ENCODE results near the gene SREBF2. TPM values are rescaled to one million over a fixed set of nuclear protein-coding genes. Genes with fewer than 3 reads are reported as not detected.

The SREBF2 gene
- 47.9 and 49.5 TPM in 2 replicates for total RNA-seq

DNA sequence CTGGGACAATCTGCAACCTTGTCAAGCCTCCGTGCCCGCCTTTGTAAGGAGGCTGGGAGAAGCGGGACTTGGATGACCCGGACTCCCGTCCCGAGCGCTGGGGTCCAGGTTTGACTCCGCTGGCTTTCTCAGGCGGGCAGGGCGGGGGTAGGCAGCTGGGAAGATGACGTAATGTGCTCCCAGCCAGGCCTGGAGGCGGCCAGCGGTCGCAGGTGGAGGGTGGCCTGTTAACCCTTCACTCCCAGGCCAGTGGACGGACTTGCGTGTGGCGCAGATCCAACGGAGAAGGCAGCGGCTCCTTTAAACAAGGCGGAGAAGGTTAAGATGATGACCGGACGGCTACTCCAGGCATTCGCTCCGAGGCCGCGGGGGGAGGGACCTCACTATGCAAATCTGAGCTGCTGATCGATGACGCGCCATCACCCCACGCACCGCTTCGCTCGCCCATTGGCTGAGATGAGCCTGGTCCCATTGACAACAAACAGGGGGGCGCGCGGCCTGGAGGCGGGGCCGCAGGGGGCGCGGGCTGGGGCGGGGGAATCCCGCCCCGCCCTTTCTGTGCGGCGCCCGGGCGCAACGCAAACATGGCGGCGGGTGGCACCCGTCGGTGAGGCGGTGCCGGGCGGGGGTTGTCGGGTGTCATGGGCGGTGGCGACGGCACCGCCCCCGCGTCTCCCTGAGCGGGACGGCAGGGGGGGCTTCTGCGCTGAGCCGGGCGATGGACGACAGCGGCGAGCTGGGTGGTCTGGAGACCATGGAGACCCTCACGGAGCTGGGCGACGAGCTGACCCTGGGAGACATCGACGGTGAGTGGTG, at the start of gene SREBF2:
SREBF2 (plus strand) TSS at position 553 of the 816 bp plus-strand sequence; CDS start at position 719, 166 bp downstream.

DNA sequence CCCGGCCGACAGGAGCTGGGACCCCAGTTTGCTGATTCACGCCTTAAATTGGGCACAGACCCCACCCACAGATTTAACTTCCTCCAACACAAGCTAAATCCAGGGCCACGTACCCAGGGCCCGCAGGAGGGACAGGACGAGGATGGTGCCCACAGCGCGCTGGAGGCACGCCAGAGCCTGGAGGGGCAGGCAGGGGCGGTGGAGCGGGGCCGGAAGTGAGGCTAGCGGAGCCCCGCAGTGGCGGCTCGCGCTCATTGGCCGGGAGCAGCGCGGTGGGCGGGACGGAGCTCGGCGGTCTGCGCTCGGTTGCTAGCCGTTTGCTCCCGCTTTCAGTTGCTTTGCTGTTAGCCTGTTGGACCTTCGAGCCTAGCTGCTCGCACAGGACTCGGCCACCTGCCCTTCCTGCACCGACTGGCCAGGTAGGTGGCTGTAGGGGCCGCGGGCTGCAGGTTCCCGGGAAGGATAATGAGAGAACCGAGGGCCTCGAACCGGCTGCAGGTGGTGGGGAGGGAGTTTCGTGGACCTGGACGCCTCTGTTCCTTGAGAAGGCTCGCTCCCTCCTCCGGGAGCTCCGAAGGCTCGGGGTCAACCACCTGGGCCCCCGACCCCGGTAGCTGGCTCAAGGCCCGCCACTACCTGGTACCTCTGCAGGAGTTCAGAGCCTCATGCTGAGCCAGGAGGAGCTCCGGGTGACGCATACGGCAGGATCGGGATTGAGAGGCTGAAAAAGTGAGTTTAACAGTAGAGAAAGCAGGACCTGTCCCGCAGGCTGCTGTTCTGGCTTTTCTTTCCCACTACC, 32.4 kb upstream of the SREBF2 start, which contains the start of gene CCDC134:
CCDC134 (plus strand) TSS at position 332 of the 799 bp plus-strand sequence. CDS start 8,212 bp downstream, outside the sequence.

DNA sequence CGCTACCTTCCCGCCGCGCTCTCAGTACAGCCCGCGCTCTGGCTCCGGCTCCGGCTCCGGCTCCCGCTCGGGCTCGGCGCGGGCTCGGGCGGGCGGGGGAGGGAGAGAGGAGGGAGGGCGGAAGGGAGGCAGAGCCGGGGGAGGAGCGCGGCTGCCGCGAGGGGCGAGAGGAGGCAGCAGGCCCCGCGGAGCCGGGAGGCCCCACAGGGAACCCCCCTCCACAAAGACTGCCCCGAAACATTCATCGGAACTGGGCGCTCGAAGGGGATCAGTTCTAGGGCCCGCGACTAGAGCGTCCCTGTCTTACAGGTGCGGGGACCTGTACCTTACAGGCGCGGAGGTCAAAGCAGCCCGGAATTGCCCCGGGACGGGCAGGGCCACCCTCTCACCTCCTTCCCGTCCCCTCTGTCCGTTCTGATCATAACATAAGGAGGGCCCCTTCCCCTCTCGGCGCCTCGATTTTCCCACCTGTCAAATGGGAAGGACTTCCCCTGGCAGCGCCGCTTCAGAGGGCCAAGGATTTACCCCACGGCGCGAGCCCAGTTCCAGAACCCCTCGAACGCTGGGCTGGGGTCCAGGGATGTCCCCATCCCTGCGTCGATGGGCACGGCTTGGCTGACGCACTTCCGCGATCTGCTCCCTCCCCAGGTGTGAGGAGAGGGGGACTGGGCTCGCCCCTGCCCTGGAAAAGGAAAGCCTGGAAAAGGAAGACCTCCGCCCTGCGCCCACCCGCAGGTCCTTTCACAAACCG, 82.3 kb downstream of the SREBF2 start, which contains the start of gene SHISA8:
SHISA8 (minus strand) TSS at position 40 of the 751 bp plus-strand sequence. CDS start 407 bp downstream, outside the sequence.

DNA sequence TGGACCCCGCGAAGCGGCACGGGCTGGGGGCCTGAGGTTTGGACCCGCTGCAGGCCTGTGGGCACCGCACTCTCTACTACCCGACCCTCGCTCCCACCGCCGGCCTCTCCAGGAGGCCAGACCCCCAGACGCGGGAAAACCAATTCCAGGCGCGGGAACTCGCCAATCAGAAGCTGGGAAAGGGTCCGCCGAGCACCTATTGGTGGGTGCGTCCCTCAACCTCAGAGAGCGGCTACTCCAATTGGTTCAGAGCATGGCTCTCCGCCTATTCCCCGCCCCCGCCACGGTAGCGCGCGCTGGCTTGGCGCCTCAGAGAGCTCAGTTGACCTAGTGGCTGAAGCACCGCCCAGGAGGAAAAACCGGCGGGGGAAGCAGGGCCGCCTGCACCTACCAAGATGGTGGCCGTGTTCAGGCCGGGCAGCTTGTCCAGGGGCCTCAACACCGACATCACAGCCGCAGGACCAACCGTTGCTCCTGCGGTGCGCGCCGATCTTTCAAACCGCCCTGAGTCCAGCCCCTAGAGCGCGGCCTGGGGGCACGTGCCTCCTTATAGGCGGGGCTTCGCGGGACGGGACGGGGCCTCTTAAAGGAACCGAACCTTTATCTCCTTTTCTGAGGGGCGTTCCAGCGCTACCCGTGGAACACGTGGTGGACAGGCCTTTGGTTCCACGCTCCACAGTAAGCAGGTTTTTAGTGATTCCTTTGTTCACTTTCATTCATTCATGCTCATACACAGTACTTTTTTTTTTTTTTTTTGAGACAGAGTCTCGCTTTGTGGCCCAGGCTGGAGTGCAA, 113.9 kb downstream of the SREBF2 start, which contains the start of gene CENPM:
CENPM (minus strand) TSS at position 524 of the 795 bp plus-strand sequence; CDS start at position 448, 76 bp downstream.

DNA sequence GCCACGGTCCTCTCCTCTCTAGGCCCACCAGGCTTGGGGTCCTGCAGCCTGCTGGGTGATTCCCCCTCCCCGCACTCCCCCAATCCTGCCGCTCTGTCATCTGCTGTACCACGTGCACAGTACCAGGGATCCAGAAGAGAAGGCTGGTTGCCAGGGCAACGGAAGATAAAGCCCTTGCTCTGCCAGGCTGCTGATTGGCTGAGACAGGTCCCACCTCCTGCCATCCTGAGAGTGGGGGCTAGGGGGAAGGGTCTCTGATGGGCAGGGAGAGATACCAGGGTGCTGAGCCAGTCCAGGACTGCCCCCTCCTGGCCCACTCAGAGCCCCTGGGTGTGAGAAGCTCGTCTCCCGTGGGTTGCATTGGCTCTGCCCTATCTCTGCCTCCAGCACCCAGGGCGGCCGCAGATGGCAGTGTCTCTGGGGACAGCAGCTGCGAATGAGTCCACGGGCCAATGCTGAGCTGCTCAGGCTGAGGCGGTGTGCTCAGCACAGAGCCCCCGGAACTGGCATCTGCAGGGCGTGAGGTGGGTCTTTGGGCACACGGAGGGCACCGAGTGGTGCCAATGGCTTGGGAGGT, 119.1 kb downstream of the SREBF2 start, which contains the start of gene SMIM45:
SMIM45 (plus strand) TSS at position 253 of the 577 bp plus-strand sequence.

Other genes starting within 250 kb of the SREBF2 start
- 76.2 and 78.2 TPM in 2 replicates for gene PMM1, start 243.3 kb upstream of the SREBF2 start, total RNA-seq
- gene DESI1, start 212.1 kb upstream of the SREBF2 start, total RNA-seq = 19.2 and 50.6 TPM in 2 replicates
- 179 and 183 TPM in 2 replicates for gene XRCC6, start 211.8 kb upstream of the SREBF2 start, total RNA-seq
- 110 and 118 TPM in 2 replicates for gene SNU13, start 144.2 kb upstream of the SREBF2 start, total RNA-seq
- gene MEI1, start 133.6 kb upstream of the SREBF2 start, total RNA-seq = not detected in 2 replicates
- gene CCDC134, start 32.4 kb upstream of the SREBF2 start, total RNA-seq = 1.2 and 3.8 TPM in 2 replicates
- gene SHISA8, start 82.0 kb downstream of the SREBF2 start, total RNA-seq = not detected in 2 replicates
- gene TNFRSF13C, start 93.7 kb downstream of the SREBF2 start, total RNA-seq = 0.05 TPM in 1 of 2 replicates, not detected in the other
- gene CENPM, start 114.0 kb downstream of the SREBF2 start, total RNA-seq = 0.39 and 2.1 TPM in 2 replicates
- gene SEPTIN3, start 136.3 kb downstream of the SREBF2 start, total RNA-seq = 0.10 TPM in 1 of 2 replicates, not detected in the other
- gene WBP2NL, start 165.7 kb downstream of the SREBF2 start, total RNA-seq = 0.19 and 0.39 TPM in 2 replicates
- gene NAGA, start 237.7 kb downstream of the SREBF2 start, total RNA-seq = 21.8 and 23.2 TPM in 2 replicates
- gene PHETA2, start 241.1 kb downstream of the SREBF2 start, total RNA-seq = 28.5 and 28.6 TPM in 2 replicates
- gene SMDT1, start 246.6 kb downstream of the SREBF2 start, total RNA-seq = 1.7 and 8.0 TPM in 2 replicates